Measurements from ENCODE around the gene KRT76. TPM values are rescaled to one million over a fixed set of nuclear protein-coding genes. Genes with fewer than 3 reads are reported as not detected.

The KRT76 gene
- total RNA-seq, 4 donors from 2014 or later: not detected

GRCh38 chr12:52772188-52772587, 5.0 kb downstream of the KRT76 start:
- Histone ChIP-seq H3K9me3 (no peaks in the 10 kb centered on the region), H3K27ac (no peak overlapping the region), H3K27me3 (no peaks in the 10 kb centered on the region), H3K4me3 (no peak overlapping the region), H3K36me3 (no peaks in the 10 kb centered on the region), H3K4me1 (no peaks in the 10 kb centered on the region)
- TF ChIP-seq POLR2A (IDR thresholded peaks at IDR 0.05): no peak
- ATAC-seq (no peak), DNase-seq (no peak)
- intact Hi-C loops (cut with DNase I; ENCODE audit: low total_unique reads): no loop called here
- in situ Hi-C loops (cut with MboI; ENCODE audit: low sequenced_read_pairs in 4 of 4): no loop called here

DNA sequence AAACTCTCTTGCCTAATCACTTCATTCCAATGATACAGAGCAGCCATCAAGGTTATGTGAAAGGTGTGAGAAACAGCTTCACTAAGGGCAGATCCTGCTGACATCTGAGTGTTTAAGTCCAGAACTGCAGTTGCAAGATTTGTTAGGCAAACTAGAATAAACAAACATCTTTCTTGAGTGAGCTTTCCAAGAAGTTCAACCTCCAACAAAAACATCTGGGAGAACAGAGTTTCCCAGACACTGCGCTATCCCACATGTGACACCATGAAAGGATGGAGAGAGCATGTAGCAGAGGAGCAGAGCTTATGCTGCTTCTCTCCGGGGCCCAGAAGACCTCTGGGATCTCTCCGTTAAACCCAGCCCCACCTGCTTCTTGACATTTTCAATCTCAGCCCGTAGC, 5.6 kb downstream of the KRT76 start:
- in situ Hi-C loops (cut with MboI; ENCODE audit: low sequenced_read_pairs in 4 of 4): no loop called here
- Histone ChIP-seq H3K4me1 (no peaks in the 10 kb centered on the region), H3K9me3 (no peaks in the 10 kb centered on the region), H3K4me3 (no peak overlapping the region), H3K36me3 (no peaks in the 10 kb centered on the region), H3K27ac (no peak overlapping the region), H3K27me3 (no peaks in the 10 kb centered on the region)
- DNase-seq (no peak), ATAC-seq (no peak)
- intact Hi-C loops (cut with DNase I; ENCODE audit: low total_unique reads): no loop called here
- no peak for TF ChIP-seq CTCF (IDR thresholded peaks at IDR 0.05 in 4 of 5, conservative IDR thresholded peaks at IDR 0.05 in 1 of 5)
- no peak for TF ChIP-seq POLR2A (IDR thresholded peaks at IDR 0.05)

- no peaks in the 10 kb centered on the region for H3K4me1 ChIP-seq
- no peak for TF ChIP-seq CTCF (IDR thresholded peaks at IDR 0.05 in 4 of 5, conservative IDR thresholded peaks at IDR 0.05 in 1 of 5)
- DNase-seq (no peak), ATAC-seq (no peak)
- no peaks in the 10 kb centered on the region for H3K36me3 ChIP-seq
- in situ Hi-C loops (cut with MboI; ENCODE audit: low sequenced_read_pairs in 4 of 4) (no loop called here), intact Hi-C loops (cut with DNase I; ENCODE audit: low total_unique reads) (no loop called here)
- H3K4me3 ChIP-seq: no peak overlapping the region
- H3K27me3 ChIP-seq: no peaks in the 10 kb centered on the region
- H3K9me3 ChIP-seq: no peaks in the 10 kb centered on the region
- no peak overlapping the region for H3K27ac ChIP-seq
Observed at GRCh38 chr12:52771088-52771487, 6.1 kb downstream of the KRT76 start.

GRCh38 chr12:52769946-52770345, 7.2 kb downstream of the KRT76 start:
- Histone ChIP-seq H3K9me3 (no peaks in the 10 kb centered on the region), H3K4me3 (no peak overlapping the region), H3K27ac (no peak overlapping the region), H3K36me3 (no peaks in the 10 kb centered on the region), H3K27me3 (no peaks in the 10 kb centered on the region), H3K4me1 (no peaks in the 10 kb centered on the region)
- in situ Hi-C loops (cut with MboI; ENCODE audit: low sequenced_read_pairs in 4 of 4): no loop called here
- intact Hi-C loops (cut with DNase I; ENCODE audit: low total_unique reads): no loop called here
- DNase-seq (no peak), ATAC-seq (no peak)
- TF ChIP-seq CTCF (IDR thresholded peaks at IDR 0.05 in 4 of 5, conservative IDR thresholded peaks at IDR 0.05 in 1 of 5) (no peak), POLR2A (IDR thresholded peaks at IDR 0.05) (no peak)

- H3K4me3 ChIP-seq: no peak overlapping the region
- H3K4me1 ChIP-seq: no peaks in the 10 kb centered on the region
- TF ChIP-seq POLR2A (IDR thresholded peaks at IDR 0.05) (no peak), CTCF (IDR thresholded peaks at IDR 0.05 in 4 of 5, conservative IDR thresholded peaks at IDR 0.05 in 1 of 5) (no peak)
- intact Hi-C loops (cut with DNase I; ENCODE audit: low total_unique reads): no loop called here
- H3K36me3 ChIP-seq: no peaks in the 10 kb centered on the region
- H3K9me3 ChIP-seq: no peaks in the 10 kb centered on the region
- no peak overlapping the region for H3K27ac ChIP-seq
- H3K27me3 ChIP-seq: no peaks in the 10 kb centered on the region
- in situ Hi-C loops (cut with MboI; ENCODE audit: low sequenced_read_pairs in 4 of 4): no loop called here
- ATAC-seq: no peak
- no peak for DNase-seq
Observed at GRCh38 chr12:52769354-52769753, 7.8 kb downstream of the KRT76 start.

Data from gastrocnemius medialis (tissue), 4 donors.